H1 (cell line): ENCODE data around the gene SMYD5. TPM values are rescaled to one million over a fixed set of nuclear protein-coding genes. Genes with fewer than 3 reads are reported as not detected.

Source experiments
- CTCF ChIA-PET: fragments of 300-600 bp; sonication (Branson Sonifier 250); formaldehyde crosslinking; loops from one replicate; lab custom pipeline; 2021; ENCODE audit not compliant: partially characterized antibody; lab: Charles Lee
- POLR2A ChIA-PET: fragments of 300-600 bp; sonication (Branson Sonifier 250); formaldehyde crosslinking; loops from one replicate; lab custom pipeline; 2021; ENCODE audit warnings: inconsistent platforms; ENCODE audit not compliant: partially characterized antibody; lab: Charles Lee
- DNase-seq, 2 experiments: peaks; one replicate each; pipeline versions ENCODE4 v3.0.0 to v3.0.0-alpha.2; 2010 to 2022; ENCODE audit warnings: low spot score in 2 of 2, low read depth in 1 of 2, mixed read lengths in 1 of 2
- FAIRE-seq: peaks from 2 replicates; lab custom pipeline; 2011; peaks lifted over from hg19 to GRCh38; lab: Jason Lieb, UNC
- H2AFZ ChIP-seq: 2 replicates; pipeline ENCODE4 v1.8.1; 2012; ENCODE audit warnings: low read length, inconsistent platforms
- H2AK5ac ChIP-seq: 2 replicates; pipeline ENCODE4 v1.6.1; 2013; ENCODE audit warnings: low read depth, low read length
- H2BK120ac ChIP-seq: replicated peaks from 2 replicates; pipeline ENCODE3; 2013; ENCODE audit warnings: low read depth, low read length, inconsistent platforms
- H2BK12ac ChIP-seq: 2 replicates; pipeline ENCODE4 v1.6.1; 2013; ENCODE audit warnings: low read depth, low read length
- H2BK15ac ChIP-seq: 2 replicates; pipeline ENCODE4 v1.6.1; 2013; ENCODE audit warnings: low read length
- H2BK20ac ChIP-seq: 2 replicates; pipeline ENCODE4 v1.6.1; 2013; ENCODE audit warnings: low read length
- H2BK5ac ChIP-seq: 2 replicates; pipeline ENCODE4 v1.6.1; 2013; ENCODE audit warnings: low read depth, low read length
- H3K14ac ChIP-seq: 2 replicates; pipeline ENCODE4 v1.6.1; 2013; ENCODE audit warnings: inconsistent platforms; ENCODE audit not compliant: insufficient read length
- H3K18ac ChIP-seq: 2 replicates; pipeline ENCODE4 v1.6.1; 2013; ENCODE audit warnings: low read length; ENCODE audit errors: extremely low read depth
- H3K23ac ChIP-seq: 2 replicates; pipeline ENCODE4 v1.6.1; 2013; ENCODE audit warnings: inconsistent platforms; ENCODE audit not compliant: insufficient read length
- H3K23me2 ChIP-seq: 2 replicates; pipeline ENCODE4 v1.6.1; 2013; ENCODE audit warnings: low read depth, low read length
- H3K27ac ChIP-seq: 2 replicates; pipeline ENCODE4 v1.6.1; 2011; ENCODE audit warnings: low read depth, low read length, inconsistent platforms
- H3K27me3 ChIP-seq, 4 experiments: replicated peaks in 1 of 4; 1 replicate in 1 of 4; 2 replicates in 3 of 4; pipeline versions ENCODE4 v1.6.1 to v1.8.1; 2011 to 2013; ENCODE audit warnings: low read length in 3 of 4, mild to moderate bottlenecking in 3 of 4, inconsistent platforms in 2 of 4, mixed read lengths in 2 of 4, moderate library complexity in 1 of 4; ENCODE audit not compliant: control insufficient read depth in 3 of 4, insufficient read depth in 3 of 4; ENCODE audit errors: extremely low read depth in 1 of 4
- H3K36me3 ChIP-seq, 4 experiments: 2 replicates each; pipeline versions ENCODE4 v1.6.1 to v1.8.1; 2011 to 2013; ENCODE audit warnings: mild to moderate bottlenecking in 4 of 4, low read length in 3 of 4, moderate library complexity in 2 of 4, control low read depth in 1 of 4, inconsistent platforms in 1 of 4; ENCODE audit not compliant: insufficient read depth in 4 of 4, control insufficient read depth in 2 of 4
- H3K4ac ChIP-seq: replicated peaks from 2 replicates; pipeline ENCODE3; 2013; ENCODE audit warnings: low read length, low read depth, mixed read lengths, inconsistent platforms; ENCODE audit not compliant: insufficient read length
- H3K4me1 ChIP-seq, 4 experiments: replicated peaks in 1 of 4; 1 replicate in 1 of 4; 2 replicates in 3 of 4; pipeline versions ENCODE4 v1.6.1 to v1.8.1; 2011 to 2013; ENCODE audit warnings: low read length in 3 of 4, inconsistent platforms in 2 of 4, mixed read lengths in 1 of 4; ENCODE audit not compliant: insufficient read depth in 4 of 4, control insufficient read depth in 3 of 4
- H3K4me2 ChIP-seq, 2 experiments: 2 replicates each; pipeline versions ENCODE4 v1.6.1 to v1.8.1; 2011 to 2013; ENCODE audit warnings: low read depth in 2 of 2, low read length in 2 of 2, control low read depth in 1 of 2, inconsistent platforms in 1 of 2, mild to moderate bottlenecking in 1 of 2; ENCODE audit not compliant: insufficient read depth in 1 of 2
- H3K4me3 ChIP-seq, 4 experiments: fragments of 200-600, 300-600 bp in 1 of 4; sonication (generic), shearing (Covaris generic), sonication (Bioruptor Twin) in 1 of 4; 2 replicates each; pipeline versions ENCODE4 v1.5.1 to v1.8.1; 2011 to 2016; ENCODE audit warnings: low read length in 4 of 4, low read depth in 3 of 4, control low read depth in 2 of 4, inconsistent platforms in 2 of 4, mild to moderate bottlenecking in 2 of 4, mixed read lengths in 1 of 4, moderate library complexity in 1 of 4; ENCODE audit not compliant: insufficient read depth in 2 of 4; ENCODE audit errors: extremely low read depth in 1 of 4
- H3K56ac ChIP-seq: replicated peaks from 2 replicates; pipeline ENCODE3; 2013; ENCODE audit warnings: low read depth, mild to moderate bottlenecking, mixed read lengths, low read length, inconsistent platforms; ENCODE audit not compliant: insufficient read length
- H3K79me1 ChIP-seq: 2 replicates; pipeline ENCODE4 v1.6.1; 2013; ENCODE audit warnings: low read depth, low read length, control low read depth
- H3K79me2 ChIP-seq, 2 experiments: 2 replicates each; pipeline versions ENCODE4 v1.6.1 to v1.8.1; 2012 to 2013; ENCODE audit warnings: low read length in 2 of 2, mild to moderate bottlenecking in 2 of 2, inconsistent platforms in 1 of 2; ENCODE audit not compliant: insufficient read depth in 2 of 2, control insufficient read depth in 1 of 2
- H3K9ac ChIP-seq, 4 experiments: replicated peaks in 1 of 4; 1 replicate in 1 of 4; 2 replicates in 3 of 4; pipeline versions ENCODE4 v1.6.1 to v1.8.1; 2011 to 2013; ENCODE audit warnings: low read depth in 3 of 4, low read length in 3 of 4, control low read depth in 2 of 4, mild to moderate bottlenecking in 2 of 4, moderate library complexity in 2 of 4, inconsistent platforms in 1 of 4; ENCODE audit errors: extremely low read depth in 1 of 4
- H3K9me3 ChIP-seq, 2 experiments: 2 replicates each; pipeline versions ENCODE4 v1.6.1 to v1.8.1; 2012 to 2013; ENCODE audit warnings: mild to moderate bottlenecking in 2 of 2, moderate library complexity in 2 of 2, control low read depth in 1 of 2, inconsistent platforms in 1 of 2, low read depth in 1 of 2, low read length in 1 of 2, mixed read lengths in 1 of 2; ENCODE audit not compliant: insufficient read depth in 2 of 2
- H4K20me1 ChIP-seq, 2 experiments: replicated peaks in 1 of 2; 2 replicates each; pipeline versions ENCODE3 to v1.8.1; 2011 to 2013; ENCODE audit warnings: inconsistent platforms in 2 of 2, low read length in 2 of 2, mild to moderate bottlenecking in 1 of 2; ENCODE audit not compliant: insufficient read depth in 2 of 2, control insufficient read depth in 1 of 2
- H4K5ac ChIP-seq: 2 replicates; pipeline ENCODE4 v1.6.1; 2013; ENCODE audit warnings: low read length, low read depth, mixed read lengths, inconsistent platforms; ENCODE audit not compliant: insufficient read length
- H4K8ac ChIP-seq: 2 replicates; pipeline ENCODE4 v1.8.0; 2013; ENCODE audit warnings: mild to moderate bottlenecking, moderate library complexity, low read length, inconsistent platforms; ENCODE audit not compliant: insufficient read depth; ENCODE audit errors: extremely low read depth
- H4K91ac ChIP-seq: replicated peaks from 2 replicates; pipeline ENCODE3; 2013; ENCODE audit warnings: low read length, mixed read lengths, inconsistent platforms; ENCODE audit not compliant: insufficient read length
- CBX8 ChIP-seq: fragments of 300-800, 300-1000 bp; sonication (generic); IDR thresholded peaks from 2 replicates; pipeline ENCODE4 v1.7.1; 2016; ENCODE audit warnings: low read depth, low read length, borderline replicate concordance
- TEAD4 ChIP-seq: IDR thresholded peaks from 2 replicates; pipeline ENCODE4 v1.6.1; 2012; ENCODE audit warnings: low read depth, low read length, inconsistent platforms, mixed read lengths
- USF2 ChIP-seq: IDR thresholded peaks from 2 replicates; pipeline ENCODE4 v1.6.1; 2011; ENCODE audit warnings: low read length, improper control_type of control experiment
- WGBS, 2 experiments: shearing (Covaris generic) in 1 of 2; methylation state at CpG; one replicate each; pipeline versions ENCODE4 v1.1.6 to v1.1.7; 2013 to 2015; ENCODE audit warnings: low lambda C conversion rate in 2 of 2, mixed read lengths in 2 of 2, inconsistent platforms in 1 of 2, low coverage in 1 of 2, missing lambda C conversion rate in 1 of 2; ENCODE audit not compliant: insufficient replicate concordance in 2 of 2, insufficient coverage in 1 of 2, insufficient read length in 1 of 2; ENCODE audit errors: extremely low coverage in 1 of 2, missing lambda C conversion rate in 1 of 2; 5-methylcytosine and 5-hydroxymethylcytosine counted together
- polyA plus RNA-seq, 7 experiments: library from polyadenylated mRNA; depleted of rRNA in 3 of 7; stranded (reverse) in 5 of 7; unstranded in 2 of 7; fragments of >200 nt in 5 of 7; fragments of 200-250 nt in 2 of 7; gene quantifications; 1 replicate in 5 of 7; 2 replicates in 1 of 7; 4 replicates in 1 of 7; pipeline versions ENCODE4 v1.2.1 to v1.2.3, GENCODE V29; 2011 to 2013; ENCODE audit warnings: missing spikeins in 2 of 7, mixed read lengths in 2 of 7
- total RNA-seq: library from RNA; stranded (reverse); fragmentation: NEBNext Ultra II Directional; extraction: Animal tissue kit (Norgen Biotek cat#: 25700); gene quantifications from 2 replicates; pipeline ENCODE4 v1.2.1, GENCODE V29; 2021

Gene SMYD5
- total and polyA plus RNA-seq, 2 of the 8 experiments (the other 6 are each of a cell fraction or from before 2014, with no cell fraction given) = 35.2 to 56.7 TPM

GRCh38 chr2:73212098-73212447, 2.0 kb upstream of the SMYD5 start:
- H2AK5ac ChIP-seq = no peak overlapping the region
- no peak overlapping the region for H2BK5ac ChIP-seq
- no peaks in the 10 kb centered on the region for H3K9me3 ChIP-seq
- H4K5ac ChIP-seq = no peak overlapping the region
- H3K4ac ChIP-seq = no peak overlapping the region
- no peak overlapping the region for H3K4me2 ChIP-seq
- H4K20me1 ChIP-seq = no peaks in the 10 kb centered on the region
- WGBS, 2 experiments = 84% methylated on average over 7 of the region's 7 CpGs; no CpG with 5 or more reads in 1 of the 2 experiments
- H2BK20ac ChIP-seq = no peak overlapping the region
- H3K14ac ChIP-seq = no peak overlapping the region
- H3K18ac ChIP-seq = no peak overlapping the region
- TF ChIP-seq TEAD4 (no peak), USF2 (no peak), CBX8 (no peak)
- peaks cover 3% of the 10 kb centered on the region; the same call in 1 of the 2 replicates for H3K79me1 ChIP-seq
- H3K4me1 ChIP-seq = peaks cover 0 to 3% (median 2%) of the 10 kb centered on the region in 4 experiments; a peak in 3 of 7 replicates
- CTCF ChIA-PET = interaction anchor here (0.6 to 8.4 kb wide), 49 partner anchors 9 to 321 kb away, joined by 3 to 92 read pairs (median 5); partner anchors contain the start of genes CCT7, NOTO and PRADC1
- no peak overlapping the region for H2BK120ac ChIP-seq
- peaks cover 3% of the 10 kb centered on the region; the same call in 1 of the 2 replicates for H3K23me2 ChIP-seq
- no peak overlapping the region for H4K91ac ChIP-seq
- POLR2A ChIA-PET = interaction anchor here (1.2 to 6.2 kb wide), 6 partner anchors 10 to 126 kb away, joined by 3 to 39 read pairs (median 11); partner anchors contain the start of genes CCT7, NOTO and PRADC1
- no peak overlapping the region for H2BK15ac ChIP-seq
- H2BK12ac ChIP-seq = no peak overlapping the region
- H3K27ac ChIP-seq = no peak overlapping the region
- H3K79me2 ChIP-seq = peaks cover 5 to 23% of the 10 kb centered on the region in 2 experiments
- no peak for FAIRE-seq
- H3K27me3 ChIP-seq = peaks cover 0 to 4% (median 2%) of the 10 kb centered on the region in 4 experiments; a peak in 1 of 7 replicates
- H3K4me3 ChIP-seq = no peak overlapping the region
- H3K56ac ChIP-seq = no peak overlapping the region
- no peak overlapping the region for H3K9ac ChIP-seq
- no peak overlapping the region for H4K8ac ChIP-seq
- H2AFZ ChIP-seq = no peak overlapping the region
- no peaks in the 10 kb centered on the region for H3K36me3 ChIP-seq
- H3K23ac ChIP-seq = no peak overlapping the region
- DNase-seq = no peak
